Left lung (tissue), 10 donors: ENCODE measurements around the gene HDAC10. TPM values are rescaled to one million over a fixed set of nuclear protein-coding genes. Genes with fewer than 3 reads are reported as not detected.
A peak's percentile ranks its signal among the peaks of the same experiment; 100 is the strongest.

ENCODE experiments used
- ATAC-seq: fragments of 200-7000 bp; cut with Tn5 transposase; one replicate; pipeline ENCODE4 v1.9.1; 2020; ENCODE audit warnings: moderate library complexity
- DNase-seq, 4 donors: peaks; one replicate each; pipeline ENCODE4 v3.0.0-alpha.2; 2013 to 2020
- H3K27ac ChIP-seq, 2 donors: fragments of 200-600 bp; sonication (generic) in 1 of 2; one replicate each; pipeline versions ENCODE4 v1.5.0 to v1.8.0; 2020 to 2021
- H3K27me3 ChIP-seq, 2 donors: fragments of 200-600 bp; sonication (generic) in 1 of 2; one replicate each; pipeline versions ENCODE4 v1.5.0 to v1.8.0; 2020 to 2021
- H3K36me3 ChIP-seq, 2 donors: fragments of 200-600 bp; sonication (generic) in 1 of 2; one replicate each; pipeline versions ENCODE4 v1.5.0 to v1.8.0; 2020 to 2021
- H3K4me1 ChIP-seq, 2 donors: fragments of 200-600 bp; one replicate each; pipeline ENCODE4 v1.8.0; 2021
- H3K4me3 ChIP-seq, 2 donors: fragments of 200-600 bp; sonication (generic) in 1 of 2; one replicate each; pipeline versions ENCODE4 v1.5.0 to v1.8.0; 2020 to 2021; ENCODE audit warnings: mild to moderate bottlenecking in 1 of 2
- H3K9me3 ChIP-seq, 2 donors: fragments of 200-600 bp; sonication (generic) in 1 of 2; one replicate each; pipeline versions ENCODE4 v1.5.0 to v1.8.0; 2020 to 2021
- intact Hi-C, 2 donors: fragments of 100-400 bp; cut with DNase I; formaldehyde crosslinking; loops; one replicate each; pipeline versions ENCODE4 v1.11.2 to v1.14.2; 2022
- polyA plus RNA-seq, 6 donors: library from polyadenylated mRNA; unstranded; fragments of 120-200 nt; gene quantifications; one replicate each; pipeline ENCODE4 v1.2.1, GENCODE V29; 2013; ENCODE audit not compliant: insufficient read length in 6 of 6
- total RNA-seq, 2 donors: library from RNA; stranded (reverse); fragmentation: NEBNext Ultra II Directional; extraction: Animal tissue kit (Norgen Biotek cat#: 25700); gene quantifications; one replicate each; pipeline ENCODE4 v1.2.1, GENCODE V29; 2021
- TF ChIP-seq, protein P1 (sequence below), 2 donors: fragments of 200-600 bp; sonication (generic) in 1 of 2; IDR thresholded peaks; one replicate each; pipeline versions ENCODE4 v1.5.0 to v1.8.0; 2021; ENCODE audit warnings: antibody characterized with exemption in 2 of 2
- donor health status: DM: no; HTN: yes; CAD: no.
- donor health status: DM: no; HTN: no; CAD: no.

HDAC10 gene
- total and polyA plus RNA-seq, 8 donors, result 23.9 to 42.2 (median 36.7) TPM

GRCh38 chr22:50208939-50209892, 41.8 kb downstream of the HDAC10 start:
- Histone ChIP-seq H3K4me1 (peaks cover 0 to 41% of the 10 kb centered on the region in 2 donors), H3K27me3 (no peaks in the 10 kb centered on the region), H3K9me3 (no peaks in the 10 kb centered on the region), H3K36me3 (peaks cover 0 to 81% of the 10 kb centered on the region in 2 donors), H3K4me3 (no peak overlapping the region), H3K27ac (no peak overlapping the region)
- TF ChIP-seq, protein P1, sequence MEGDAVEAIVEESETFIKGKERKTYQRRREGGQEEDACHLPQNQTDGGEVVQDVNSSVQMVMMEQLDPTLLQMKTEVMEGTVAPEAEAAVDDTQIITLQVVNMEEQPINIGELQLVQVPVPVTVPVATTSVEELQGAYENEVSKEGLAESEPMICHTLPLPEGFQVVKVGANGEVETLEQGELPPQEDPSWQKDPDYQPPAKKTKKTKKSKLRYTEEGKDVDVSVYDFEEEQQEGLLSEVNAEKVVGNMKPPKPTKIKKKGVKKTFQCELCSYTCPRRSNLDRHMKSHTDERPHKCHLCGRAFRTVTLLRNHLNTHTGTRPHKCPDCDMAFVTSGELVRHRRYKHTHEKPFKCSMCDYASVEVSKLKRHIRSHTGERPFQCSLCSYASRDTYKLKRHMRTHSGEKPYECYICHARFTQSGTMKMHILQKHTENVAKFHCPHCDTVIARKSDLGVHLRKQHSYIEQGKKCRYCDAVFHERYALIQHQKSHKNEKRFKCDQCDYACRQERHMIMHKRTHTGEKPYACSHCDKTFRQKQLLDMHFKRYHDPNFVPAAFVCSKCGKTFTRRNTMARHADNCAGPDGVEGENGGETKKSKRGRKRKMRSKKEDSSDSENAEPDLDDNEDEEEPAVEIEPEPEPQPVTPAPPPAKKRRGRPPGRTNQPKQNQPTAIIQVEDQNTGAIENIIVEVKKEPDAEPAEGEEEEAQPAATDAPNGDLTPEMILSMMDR (IDR thresholded peaks at IDR 0.05), result no peak
- intact Hi-C loops, result no loop called here
- DNase-seq (peak in 1 of 4 donors; percentile 77), ATAC-seq (no peak)

GRCh38 chr22:50208430-50208938, 42.6 kb downstream of the HDAC10 start:
- TF ChIP-seq, protein P1 (IDR thresholded peaks at IDR 0.05), result no peak
- H3K9me3 ChIP-seq, result no peaks in the 10 kb centered on the region
- ATAC-seq (no peak), DNase-seq (peak in 1 of 4 donors; percentile 75)
- no peak overlapping the region for H3K27ac ChIP-seq
- peaks cover 0 to 74% of the 10 kb centered on the region in 2 donors for H3K36me3 ChIP-seq
- peaks cover 0 to 47% of the 10 kb centered on the region in 2 donors for H3K4me1 ChIP-seq
- H3K27me3 ChIP-seq, result no peaks in the 10 kb centered on the region
- no peak overlapping the region for H3K4me3 ChIP-seq
- intact Hi-C loops, result no loop called here

- TF ChIP-seq, protein P1 (IDR thresholded peaks at IDR 0.05), result no peak
- Histone ChIP-seq H3K36me3 (peaks cover 0 to 64% of the 10 kb centered on the region in 2 donors), H3K27ac (peak overlapping the region in 1 of 2 donors; percentile 33), H3K4me3 (no peak overlapping the region), H3K9me3 (no peaks in the 10 kb centered on the region), H3K4me1 (peaks cover 0 to 57% of the 10 kb centered on the region in 2 donors), H3K27me3 (no peaks in the 10 kb centered on the region)
- DNase-seq (peak in 1 of 4 donors; percentile 78), ATAC-seq (no peak)
- intact Hi-C loops, result no loop called here
Measured at GRCh38 chr22:50207383-50208140, 43.5 kb downstream of the HDAC10 start.

GRCh38 chr22:50206599-50206998, 44.5 kb downstream of the HDAC10 start:
- H3K36me3 ChIP-seq, result peaks cover 0 to 55% of the 10 kb centered on the region in 2 donors
- TF ChIP-seq, protein P1 (IDR thresholded peaks at IDR 0.05), result peak; percentile 27 to 42
- peak; percentile 86 for ATAC-seq
- H3K4me3 ChIP-seq, result no peak overlapping the region
- no peaks in the 10 kb centered on the region for H3K27me3 ChIP-seq
- H3K9me3 ChIP-seq, result no peaks in the 10 kb centered on the region
- H3K4me1 ChIP-seq, result peaks cover 4 to 66% of the 10 kb centered on the region in 2 donors
- DNase-seq, result peak in 2 of 4 donors; percentile 79 to 84
- intact Hi-C loops, result no loop called here
- no peak overlapping the region for H3K27ac ChIP-seq
